HG03159 (cell line): Measurements from ENCODE around the gene FOXO3.
"Not testable (repeated sequence)": the region's sequence is repeated elsewhere in the genome, so short reads cannot be mapped to it uniquely, and the experiment has no call there.

Source experiments
- ATAC-seq: cut with Tn5 transposase; IDR thresholded peaks from one replicate; pipeline ENCODE4 v1.9.1; 2021; ENCODE audit warnings: mild to moderate bottlenecking, moderate library complexity; ENCODE audit not compliant: unreplicated experiment

The FOXO3 gene

DNA sequence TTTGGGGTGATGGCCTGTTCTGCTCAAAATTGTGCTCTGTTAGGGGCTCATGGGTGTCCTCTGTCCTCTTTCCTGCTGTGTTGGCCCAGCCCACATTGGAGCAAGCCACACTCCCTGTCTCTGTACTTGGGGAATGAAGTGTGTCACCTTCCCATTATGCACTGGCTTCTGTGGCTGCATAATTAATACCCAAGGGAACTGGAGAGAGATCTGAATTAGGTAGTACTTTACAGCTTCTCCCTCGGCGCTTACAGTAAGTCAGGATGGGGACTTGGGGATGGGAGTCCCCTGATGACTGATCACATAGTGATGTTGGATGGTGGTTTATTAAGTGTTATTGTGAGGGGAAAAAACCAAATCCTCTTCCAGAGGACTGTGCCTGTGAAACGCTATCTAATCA, 116.6 kb downstream of the FOXO3 start:
- no peak for ATAC-seq

DNA sequence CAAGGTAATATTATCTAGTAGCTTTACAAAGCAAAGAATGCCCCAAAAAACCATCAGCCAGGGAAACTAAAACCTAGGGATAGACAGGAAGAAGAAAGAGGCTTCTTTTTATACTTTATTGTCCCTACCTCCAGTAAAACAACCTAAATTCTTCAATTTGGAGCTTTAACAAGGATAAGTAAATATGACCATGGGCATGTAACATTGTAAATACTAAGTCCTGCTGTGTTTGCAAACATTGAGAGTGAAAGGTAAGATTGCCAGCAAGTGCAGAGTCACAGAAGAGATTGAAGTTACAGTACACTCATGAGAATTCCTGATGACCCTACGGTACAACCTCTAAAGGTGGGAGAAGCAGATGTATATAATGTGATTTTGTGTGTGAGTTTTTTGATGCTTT, 117.2 kb downstream of the FOXO3 start:
- ATAC-seq, result no peak

DNA sequence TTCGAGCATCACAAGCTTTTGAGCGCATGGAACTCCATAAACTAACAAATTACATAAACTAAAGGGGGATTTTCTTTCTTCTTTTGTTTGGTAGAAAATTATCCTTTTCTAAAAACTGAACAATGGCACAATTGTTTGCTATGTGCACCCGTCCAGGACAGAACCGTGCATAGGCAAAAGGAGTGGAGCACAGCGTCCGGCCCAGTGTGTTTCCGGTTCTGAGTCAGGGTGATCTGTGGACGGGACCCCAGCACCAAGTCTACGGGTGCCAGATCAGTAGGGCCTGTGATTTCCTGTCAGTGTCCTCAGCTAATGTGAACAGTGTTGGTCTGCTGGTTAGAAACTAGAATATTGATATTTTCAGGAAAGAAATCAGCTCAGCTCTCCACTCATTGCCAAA, 119.6 kb downstream of the FOXO3 start:
- ATAC-seq, result not testable (repeated sequence)

DNA sequence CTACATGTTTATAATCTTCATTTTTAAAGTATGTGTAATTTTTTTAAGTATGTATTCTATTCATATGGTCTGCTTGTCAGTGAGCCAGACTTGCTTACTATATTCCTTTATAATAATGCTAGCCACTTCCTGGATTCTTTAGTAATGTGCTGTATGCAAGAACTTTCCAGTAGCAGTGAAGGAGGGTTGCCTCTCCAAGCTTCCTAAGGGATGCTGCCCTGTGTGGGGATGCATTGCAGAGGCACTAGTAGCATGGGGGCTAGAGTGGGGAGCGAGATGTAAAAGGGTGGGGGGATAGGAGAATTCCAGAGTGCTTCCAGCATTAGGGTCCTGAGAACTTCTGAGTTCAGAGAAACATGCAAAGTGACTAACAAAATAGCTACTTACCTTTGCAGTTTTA, 121.0 kb downstream of the FOXO3 start:
- ATAC-seq, result not testable (repeated sequence)

DNA sequence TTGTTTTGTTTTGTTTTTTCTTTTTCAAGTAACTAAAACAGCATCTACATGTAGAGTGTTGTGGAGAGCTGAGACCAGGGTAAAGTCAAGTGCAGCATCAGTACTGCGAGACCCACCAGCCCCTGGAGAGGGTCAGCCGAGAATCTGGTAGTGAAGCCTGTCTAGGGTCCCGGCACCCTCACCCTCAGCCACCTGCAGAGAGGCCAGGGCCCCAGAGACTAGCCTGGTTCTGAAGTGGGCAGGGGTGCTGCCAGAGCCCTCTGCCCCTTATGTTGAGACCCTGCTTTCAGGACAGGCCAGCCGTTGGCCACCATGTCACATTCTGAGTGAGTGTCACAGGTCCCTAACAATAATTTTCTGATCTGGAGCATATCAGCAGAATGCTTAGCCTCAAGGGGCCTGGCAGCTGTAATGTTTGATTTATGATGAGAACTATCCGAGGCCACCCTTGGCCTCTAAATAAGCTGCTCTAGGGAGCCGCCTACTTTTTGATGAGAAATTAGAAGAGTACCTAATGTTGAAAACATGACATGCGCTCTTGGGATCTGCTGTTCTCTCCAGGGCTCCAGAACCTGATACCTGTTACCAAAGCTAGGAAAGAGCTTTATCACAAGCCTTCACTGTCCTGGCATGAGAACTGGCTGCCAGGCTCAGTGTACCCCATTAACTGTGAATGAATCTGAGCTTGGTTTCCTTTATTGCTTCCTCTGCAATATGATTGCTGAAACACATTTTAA, 121.8 kb downstream of the FOXO3 start:
- not testable (repeated sequence) for ATAC-seq

DNA sequence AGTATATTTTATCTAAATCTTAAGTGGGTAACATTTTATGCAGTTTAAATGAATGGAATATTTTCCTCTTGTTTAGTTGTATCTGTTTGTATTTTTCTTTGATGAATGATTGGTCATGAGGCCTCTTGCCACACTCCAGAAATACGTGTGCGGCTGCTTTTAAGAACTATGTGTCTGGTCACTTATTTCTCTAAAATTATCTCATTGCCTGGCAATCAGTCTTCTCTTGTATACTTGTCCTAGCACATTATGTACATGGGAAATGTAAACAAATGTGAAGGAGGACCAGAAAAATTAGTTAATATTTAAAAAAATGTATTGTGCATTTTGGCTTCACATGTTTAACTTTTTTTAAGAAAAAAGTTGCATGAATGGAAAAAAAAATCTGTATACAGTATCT, 123.3 kb downstream of the FOXO3 start:
- ATAC-seq, result not testable (repeated sequence)

DNA sequence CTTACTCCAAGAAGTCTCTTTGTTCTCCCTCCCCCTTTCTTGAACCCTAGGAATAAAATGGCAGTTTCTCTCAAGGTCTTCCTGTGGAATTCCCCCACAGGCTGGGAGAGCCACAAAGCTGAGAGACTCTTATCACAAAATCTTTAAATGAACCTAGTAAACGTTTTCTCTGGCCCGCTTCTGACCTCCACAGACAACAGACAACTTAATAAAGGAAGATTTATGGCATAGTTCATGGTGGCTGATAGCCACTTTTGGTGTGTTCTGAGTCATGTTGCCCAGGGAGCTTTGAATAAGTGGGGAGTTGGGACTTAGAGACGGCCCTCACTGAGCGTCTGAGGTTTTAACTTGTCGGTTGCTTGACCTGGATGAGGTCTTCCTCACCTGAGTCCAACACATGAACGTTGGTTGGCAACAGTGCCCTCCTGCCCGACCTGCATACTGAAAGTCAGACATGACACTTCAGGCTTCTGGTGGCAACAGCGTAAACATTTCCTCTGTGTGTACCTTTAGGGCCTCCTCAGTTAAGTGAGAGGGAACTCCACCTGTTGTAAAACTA, 124.1 kb downstream of the FOXO3 start:
- no peak for ATAC-seq

DNA sequence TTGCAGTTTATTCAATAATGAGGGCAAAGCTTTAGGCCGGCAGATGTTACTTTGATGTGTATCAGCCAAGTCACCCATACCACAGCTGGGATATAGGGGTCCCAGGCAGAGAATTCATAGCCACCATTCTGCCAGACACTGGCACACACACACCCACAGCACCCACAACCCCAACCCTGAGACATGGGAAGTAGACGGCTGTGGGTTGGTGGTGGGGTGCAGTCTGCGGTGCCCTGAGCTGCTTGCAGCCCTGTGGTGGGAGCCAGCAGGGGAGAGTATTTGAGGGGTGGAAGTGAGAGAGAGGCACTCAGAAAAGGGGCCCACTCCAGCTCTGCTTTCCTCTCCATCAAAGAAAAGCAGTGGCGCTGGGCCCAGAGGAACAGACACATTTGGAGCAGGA, 125.3 kb downstream of the FOXO3 start:
- no peak for ATAC-seq

DNA sequence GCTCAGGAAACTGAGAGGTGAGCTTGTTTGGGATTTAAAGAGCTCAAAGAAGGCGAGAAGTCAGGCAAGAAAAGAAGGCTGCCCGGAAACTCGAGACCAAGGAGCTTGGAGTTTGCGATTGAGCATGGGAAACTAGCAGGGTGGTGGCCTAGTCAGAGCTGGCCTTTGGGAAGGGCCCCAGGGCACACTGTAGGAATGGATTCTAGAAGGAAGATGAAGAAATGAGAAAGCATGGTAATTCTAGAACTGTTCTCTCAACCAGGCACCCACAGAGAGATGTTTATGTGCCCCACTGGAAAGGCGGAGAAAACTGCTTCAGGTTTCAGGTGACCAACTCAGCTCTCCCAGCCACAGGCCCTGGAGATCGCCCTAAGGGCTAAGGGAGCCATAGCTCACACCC, 126.2 kb downstream of the FOXO3 start:
- no peak for ATAC-seq

DNA sequence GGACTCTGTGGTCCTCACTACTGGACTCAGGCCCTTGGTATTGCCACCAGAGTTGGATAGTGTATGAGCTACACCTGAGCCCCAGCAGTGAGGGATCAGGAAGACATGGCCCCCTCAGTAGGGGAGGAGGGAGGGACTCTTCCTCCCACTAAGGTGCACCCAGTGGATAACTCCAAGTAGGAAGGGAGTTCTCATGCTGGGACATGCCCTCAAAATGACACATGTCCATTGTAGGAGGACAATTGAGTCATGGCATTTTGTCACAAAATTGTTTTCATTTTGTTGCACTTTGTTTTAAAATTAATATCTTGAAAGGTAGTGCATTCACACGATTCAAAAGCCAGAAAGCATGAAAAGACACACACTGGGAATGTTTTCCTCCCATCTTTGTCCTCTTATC, 127.2 kb downstream of the FOXO3 start:
- ATAC-seq, result no peak

DNA sequence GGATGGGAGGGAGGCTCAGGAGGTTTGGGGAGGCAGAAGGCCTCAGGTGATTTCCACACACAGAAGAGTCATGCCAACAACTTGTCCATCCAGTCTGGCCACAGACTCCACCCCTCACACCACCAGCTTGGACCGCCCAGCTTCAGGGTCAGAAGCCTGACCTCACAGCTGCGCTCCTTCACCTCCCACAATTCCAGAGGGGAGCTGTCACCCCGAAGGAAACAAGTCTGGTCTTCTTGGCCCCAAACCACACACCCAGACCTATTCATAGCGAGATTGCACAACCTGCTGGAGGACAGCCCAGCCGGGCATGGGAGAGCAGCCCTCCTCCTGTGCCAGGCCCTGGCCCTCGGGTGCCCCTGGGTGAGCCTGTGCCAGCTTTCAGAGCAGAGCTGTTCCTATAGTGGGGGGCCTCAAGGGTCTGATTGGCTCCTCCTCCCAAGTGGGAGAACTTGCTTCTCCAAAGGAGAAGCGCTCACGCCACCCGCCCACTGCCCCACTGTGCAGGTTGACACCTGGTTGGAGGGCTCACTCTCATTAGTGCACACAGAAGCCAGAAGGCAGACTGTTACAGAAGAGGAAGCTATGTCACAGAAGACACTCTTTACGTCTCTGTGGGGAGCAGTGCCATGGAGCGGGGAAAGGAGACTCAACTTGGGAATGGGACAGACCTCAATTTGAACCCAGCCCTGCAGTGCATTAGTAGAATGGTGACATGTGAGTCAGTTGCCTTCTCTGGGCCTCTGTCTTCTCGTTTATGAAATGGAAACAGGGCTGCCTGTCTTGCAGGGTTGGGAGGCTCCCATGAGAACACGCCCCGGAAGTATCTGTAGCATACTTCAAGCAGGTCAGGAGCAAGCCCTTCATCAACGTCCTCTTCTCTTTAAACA, 128.8 kb downstream of the FOXO3 start:
- ATAC-seq, result no peak

DNA sequence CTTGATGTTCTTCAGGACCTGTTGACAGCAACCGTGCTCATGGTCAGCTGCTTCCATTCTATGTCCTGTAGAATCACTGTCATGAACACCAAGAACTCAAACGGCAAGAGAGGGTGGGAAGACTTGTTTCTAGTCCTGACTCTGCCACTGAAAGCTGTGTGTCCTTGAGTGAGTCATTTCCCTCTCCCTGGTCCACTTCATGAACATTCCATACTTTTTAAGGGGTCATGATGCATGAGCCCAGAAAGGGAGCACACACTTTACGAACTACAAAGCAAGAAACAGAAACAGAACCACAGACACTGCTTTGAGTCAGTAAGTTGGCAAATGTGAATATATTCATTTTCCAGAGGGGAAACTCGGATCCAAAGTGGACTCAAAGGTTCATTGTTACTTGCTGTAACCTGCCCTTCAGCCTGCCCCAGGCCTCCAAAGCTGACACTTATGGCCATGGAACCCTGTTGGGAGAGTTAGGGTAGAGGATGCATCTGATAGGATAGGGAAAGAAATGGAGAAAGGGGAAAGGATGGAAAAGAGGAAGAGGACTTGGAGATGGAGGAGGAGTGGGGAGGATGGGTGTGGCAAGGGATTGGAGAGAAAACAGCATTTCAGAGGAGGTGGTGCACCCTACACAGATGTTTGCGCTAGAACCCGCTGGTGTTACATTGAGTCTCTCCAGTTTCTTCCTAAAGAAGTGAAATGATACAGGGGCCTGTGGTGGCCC, 129.8 kb downstream of the FOXO3 start:
- ATAC-seq, result no peak

DNA sequence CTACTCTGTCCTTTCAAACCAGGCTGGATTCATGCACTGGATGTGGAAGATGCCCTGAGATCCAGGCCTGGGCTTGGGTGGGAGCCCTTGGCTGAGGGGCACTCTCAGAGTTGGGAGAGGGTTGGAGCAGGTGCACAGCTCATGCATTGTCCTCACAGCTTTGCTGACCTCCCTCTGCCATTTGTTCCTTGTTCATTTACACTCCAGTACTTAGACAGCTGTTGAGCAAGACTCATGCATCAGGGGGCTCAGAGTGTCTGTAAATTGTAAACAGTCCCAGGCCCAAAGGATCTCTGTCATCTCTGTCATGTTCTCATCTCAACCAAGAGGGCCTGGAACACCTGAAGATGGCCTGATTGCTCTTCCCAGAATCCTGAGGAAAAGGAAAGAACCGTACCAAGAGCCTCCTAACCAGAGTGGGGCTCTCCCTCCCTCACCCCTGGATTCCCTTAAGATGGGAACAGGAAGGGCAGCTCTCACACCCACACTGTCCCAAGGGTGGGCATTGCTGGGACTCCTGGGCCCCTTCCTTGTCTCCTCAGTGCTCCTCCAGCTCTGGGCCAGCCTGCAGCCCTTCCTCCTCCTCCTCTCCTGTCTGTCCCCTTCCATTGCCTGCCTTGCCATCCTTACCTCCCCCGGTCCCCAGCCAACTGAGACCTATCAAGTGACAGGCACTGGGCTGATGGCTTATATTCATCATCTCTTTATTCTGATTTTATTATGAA, 132.9 kb downstream of the FOXO3 start:
- ATAC-seq, result no peak

DNA sequence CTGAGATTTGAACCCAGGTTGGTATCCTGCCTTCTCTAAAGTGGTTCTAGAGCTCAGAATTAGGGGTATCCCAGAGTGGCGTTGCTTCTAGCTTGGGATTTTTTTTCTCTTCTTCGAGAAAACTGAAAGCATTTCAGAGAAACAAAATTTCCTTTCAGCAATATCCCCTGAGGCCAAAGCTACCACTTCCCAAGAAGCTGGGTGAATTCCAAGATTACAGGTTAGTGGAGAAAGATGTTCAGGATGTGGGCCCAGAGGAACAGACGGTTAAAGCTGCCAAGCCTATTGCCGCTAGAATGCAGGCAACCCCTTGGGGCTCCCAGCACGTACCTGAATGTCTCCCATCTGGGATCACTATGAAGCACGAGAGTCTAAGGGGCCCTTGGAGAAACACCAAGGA, 134.1 kb downstream of the FOXO3 start:
- no peak for ATAC-seq

DNA sequence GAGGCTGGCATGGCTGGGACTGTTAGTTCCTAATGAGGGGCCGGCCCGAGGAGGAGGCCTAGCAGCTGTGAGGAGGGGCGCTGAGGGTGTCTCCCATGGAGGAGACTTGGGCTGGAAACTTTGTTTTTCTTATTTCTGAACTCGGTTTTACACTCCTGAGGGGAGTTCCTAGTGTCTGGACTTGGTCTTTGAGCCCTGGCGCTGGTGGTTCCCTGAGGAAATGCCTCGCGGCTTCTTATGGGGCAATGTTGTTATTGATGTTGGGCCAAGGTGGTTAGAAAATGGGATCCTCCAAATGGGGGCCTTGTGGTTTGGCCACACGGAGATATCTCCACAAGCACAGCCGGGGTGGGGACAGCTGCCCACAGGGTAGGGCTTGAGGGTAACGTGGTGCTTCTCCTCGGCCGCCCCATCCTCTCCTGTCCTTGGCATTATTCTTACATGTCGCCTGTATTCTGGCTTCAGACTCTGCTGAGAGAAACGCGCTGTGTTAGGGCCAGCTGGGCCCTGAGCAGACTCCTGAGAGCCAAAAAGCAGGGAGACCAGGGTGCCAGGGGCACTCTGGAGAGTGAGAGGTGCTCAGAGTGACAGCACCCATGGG, 136.9 kb downstream of the FOXO3 start:
- ATAC-seq, result no peak

DNA sequence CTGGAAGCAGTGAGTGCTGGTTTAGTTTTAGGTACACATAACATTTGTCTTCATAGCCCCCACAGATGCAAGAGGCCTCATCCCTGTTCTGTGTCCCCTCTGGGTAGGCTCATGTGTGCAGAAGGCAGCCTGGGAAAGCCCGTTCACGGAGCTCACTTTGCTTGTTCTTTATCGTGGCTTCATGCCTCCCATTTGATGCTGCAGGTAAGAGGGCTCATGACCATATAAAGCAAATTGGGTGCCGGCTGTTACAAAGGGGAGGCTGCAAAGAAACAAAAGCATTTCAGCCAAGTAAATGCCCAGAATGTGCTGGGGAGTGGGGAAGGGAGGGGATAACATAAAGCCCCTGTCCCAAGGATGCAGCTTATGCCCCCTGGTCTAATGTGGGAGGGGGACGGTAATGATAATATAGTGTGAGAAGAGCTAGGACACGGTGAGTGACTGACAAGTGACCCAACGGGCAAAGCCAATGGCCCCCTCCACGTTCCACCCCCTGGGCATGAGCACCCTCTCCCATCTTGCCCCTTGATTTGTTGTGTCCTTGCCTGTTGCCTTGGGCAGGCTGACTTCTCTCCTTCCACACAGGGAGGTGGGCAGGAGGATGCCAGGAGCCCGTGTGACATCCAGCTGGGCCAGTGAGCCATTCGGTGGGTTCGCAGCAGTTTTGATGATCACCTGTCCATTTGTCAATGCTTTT, 138.0 kb downstream of the FOXO3 start:
- ATAC-seq, result no peak

DNA sequence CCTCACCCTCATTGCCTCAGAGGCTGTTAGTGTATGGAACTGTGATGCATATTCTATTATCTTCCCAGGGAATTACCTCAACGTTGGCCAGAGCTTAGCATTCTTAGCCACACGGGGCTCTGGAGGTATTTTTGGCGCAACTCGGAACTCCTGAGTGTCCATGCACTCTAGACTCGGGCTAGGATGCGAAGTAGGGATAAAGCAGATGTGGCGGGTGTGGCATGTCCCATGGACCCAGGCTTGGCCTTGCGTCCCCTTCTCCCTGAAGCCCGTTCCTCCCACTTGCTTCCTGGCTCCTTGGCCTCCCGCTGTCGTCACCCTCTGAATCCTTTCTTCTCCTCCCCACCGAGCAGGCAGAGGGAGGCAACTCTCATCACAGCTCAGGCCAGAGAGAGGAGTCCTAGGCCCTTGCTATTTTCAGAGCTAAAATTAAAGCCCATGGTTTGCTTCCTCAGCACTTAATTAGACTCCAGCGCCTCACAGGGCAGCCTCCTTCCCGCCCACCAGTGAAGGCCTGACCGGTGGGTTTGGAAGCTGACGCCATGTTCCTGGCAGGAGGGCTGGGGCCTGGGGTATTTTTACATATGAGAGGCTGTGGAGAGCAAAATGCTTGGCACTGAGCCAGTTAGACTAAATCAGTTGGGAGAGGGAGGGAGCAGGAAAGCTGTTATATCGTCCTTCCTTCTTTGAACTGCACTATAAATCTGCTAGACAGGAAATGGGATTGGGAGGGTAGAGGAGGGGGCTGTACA, 138.7 kb downstream of the FOXO3 start:
- no peak for ATAC-seq

DNA sequence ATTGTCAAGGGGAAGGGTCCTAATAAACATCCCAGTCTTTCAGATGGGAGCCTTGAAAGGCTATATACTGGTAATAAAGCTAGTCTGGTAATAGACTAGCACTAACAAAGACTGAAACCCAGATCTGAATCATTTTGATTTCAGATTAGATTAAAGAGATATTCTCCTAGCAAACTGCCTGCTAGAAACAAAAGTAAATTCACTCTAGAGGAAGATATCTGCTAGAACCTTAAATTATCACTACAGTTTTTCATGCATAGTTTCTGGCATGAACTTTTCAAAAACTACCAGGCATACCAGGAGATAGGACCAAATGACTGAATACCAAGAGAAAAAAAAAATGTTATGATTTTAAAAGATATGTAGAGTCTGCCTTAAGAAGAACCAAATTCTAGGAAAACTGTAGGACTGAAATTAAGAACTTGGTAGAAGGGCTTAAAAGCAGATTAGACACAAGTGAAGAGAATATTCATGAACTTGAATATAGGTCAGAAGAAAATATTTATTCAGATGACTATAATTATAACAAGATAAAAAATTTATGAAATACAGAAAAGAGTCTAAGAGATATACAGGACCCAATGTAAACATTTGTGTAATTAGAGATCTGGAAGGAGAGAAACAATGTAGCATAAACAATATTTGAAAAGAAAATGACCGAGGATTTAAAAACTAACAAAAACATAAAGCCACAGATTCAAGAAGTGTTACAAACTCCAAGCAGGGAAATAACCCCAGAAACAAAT, 141.6 kb downstream of the FOXO3 start:
- no peak for ATAC-seq
